ENCODE measurements around the gene COL17A1. TPM values are rescaled to one million over a fixed set of nuclear protein-coding genes. Genes with fewer than 3 reads are reported as not detected.

The COL17A1 gene
- total and polyA plus RNA-seq, 8 donors: 0.45 to 53.3 (median 4.5) TPM

DNA sequence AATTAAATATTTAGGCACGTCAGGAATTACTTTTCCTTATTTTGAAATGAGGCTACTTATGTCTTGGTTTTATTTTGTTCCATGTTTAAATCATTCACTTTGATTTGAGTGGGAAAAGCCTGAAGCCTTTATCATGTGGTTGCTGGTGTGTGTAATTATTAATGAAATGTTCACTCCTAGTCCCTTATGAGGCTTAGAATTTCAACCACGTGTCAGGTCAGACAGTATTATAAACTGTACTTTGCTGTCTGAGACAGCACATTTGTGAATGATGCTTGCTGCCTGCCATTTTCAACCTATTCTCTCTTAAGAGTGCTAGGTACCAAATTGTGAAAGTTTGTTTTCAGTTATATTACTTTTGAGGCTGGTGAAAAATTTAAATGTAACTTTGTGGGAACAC lies 58.9 kb downstream of the COL17A1 start:
- 33 to 49% (median 36%) methylated on average over 2 of the region's 2 CpGs for WGBS, 5 donors
- Histone ChIP-seq H3K36me3 (peaks cover 28 to 93% (median 87%) of the 10 kb centered on the region in 4 donors), H3K4me3 (no peak overlapping the region), H3K4me1 (no peaks in the 10 kb centered on the region), H3K27ac (no peak overlapping the region), H3K9me3 (no peaks in the 10 kb centered on the region), H3K27me3 (no peaks in the 10 kb centered on the region)
- intact Hi-C loops (cut with DNase I; ENCODE audit: low total_unique reads): no loop called here
- TF ChIP-seq POLR2AphosphoS5 (IDR thresholded peaks at IDR 0.05): no peak
- TF ChIP-seq EP300 (IDR thresholded peaks at IDR 0.05): no peak
- TF ChIP-seq, protein P1, sequence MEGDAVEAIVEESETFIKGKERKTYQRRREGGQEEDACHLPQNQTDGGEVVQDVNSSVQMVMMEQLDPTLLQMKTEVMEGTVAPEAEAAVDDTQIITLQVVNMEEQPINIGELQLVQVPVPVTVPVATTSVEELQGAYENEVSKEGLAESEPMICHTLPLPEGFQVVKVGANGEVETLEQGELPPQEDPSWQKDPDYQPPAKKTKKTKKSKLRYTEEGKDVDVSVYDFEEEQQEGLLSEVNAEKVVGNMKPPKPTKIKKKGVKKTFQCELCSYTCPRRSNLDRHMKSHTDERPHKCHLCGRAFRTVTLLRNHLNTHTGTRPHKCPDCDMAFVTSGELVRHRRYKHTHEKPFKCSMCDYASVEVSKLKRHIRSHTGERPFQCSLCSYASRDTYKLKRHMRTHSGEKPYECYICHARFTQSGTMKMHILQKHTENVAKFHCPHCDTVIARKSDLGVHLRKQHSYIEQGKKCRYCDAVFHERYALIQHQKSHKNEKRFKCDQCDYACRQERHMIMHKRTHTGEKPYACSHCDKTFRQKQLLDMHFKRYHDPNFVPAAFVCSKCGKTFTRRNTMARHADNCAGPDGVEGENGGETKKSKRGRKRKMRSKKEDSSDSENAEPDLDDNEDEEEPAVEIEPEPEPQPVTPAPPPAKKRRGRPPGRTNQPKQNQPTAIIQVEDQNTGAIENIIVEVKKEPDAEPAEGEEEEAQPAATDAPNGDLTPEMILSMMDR (IDR thresholded peaks at IDR 0.05): no peak
- TF ChIP-seq POLR2A (IDR thresholded peaks at IDR 0.05): no peak
- DNase-seq: peak in 1 of 2 donors; percentile 42

DNA sequence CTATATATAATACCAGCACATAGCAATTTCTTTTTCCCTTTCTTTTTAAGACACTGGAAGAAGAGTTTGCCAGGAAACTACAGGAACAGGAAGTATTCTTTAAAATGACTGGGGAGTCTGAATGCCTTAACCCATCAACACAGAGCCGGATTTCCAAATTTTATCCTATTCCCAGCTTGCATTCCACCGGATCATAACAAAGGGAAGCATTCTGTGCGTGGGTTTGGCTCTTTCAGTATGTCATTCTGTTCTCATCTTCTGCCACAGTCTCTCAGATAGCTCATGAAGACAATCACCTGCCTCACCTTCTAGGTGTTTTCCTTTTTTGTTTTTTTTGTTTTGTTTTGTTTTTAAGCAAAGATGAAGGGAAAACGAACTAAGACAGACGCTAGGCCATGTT lies 60.2 kb downstream of the COL17A1 start:
- Histone ChIP-seq H3K9me3 (no peaks in the 10 kb centered on the region), H3K27me3 (no peaks in the 10 kb centered on the region), H3K36me3 (peaks cover 40 to 99% (median 93%) of the 10 kb centered on the region in 4 donors), H3K27ac (no peak overlapping the region), H3K4me1 (no peaks in the 10 kb centered on the region), H3K4me3 (no peak overlapping the region)
- 80 to 88% (median 84%) methylated on average over 5 of the region's 5 CpGs for WGBS, 5 donors
- TF ChIP-seq, protein P1 (IDR thresholded peaks at IDR 0.05): no peak
- TF ChIP-seq POLR2AphosphoS5 (IDR thresholded peaks at IDR 0.05) (no peak), POLR2A (IDR thresholded peaks at IDR 0.05) (no peak), EP300 (IDR thresholded peaks at IDR 0.05) (no peak)
- DNase-seq: no peak
- intact Hi-C loops (cut with DNase I; ENCODE audit: low total_unique reads): no loop called here

DNA sequence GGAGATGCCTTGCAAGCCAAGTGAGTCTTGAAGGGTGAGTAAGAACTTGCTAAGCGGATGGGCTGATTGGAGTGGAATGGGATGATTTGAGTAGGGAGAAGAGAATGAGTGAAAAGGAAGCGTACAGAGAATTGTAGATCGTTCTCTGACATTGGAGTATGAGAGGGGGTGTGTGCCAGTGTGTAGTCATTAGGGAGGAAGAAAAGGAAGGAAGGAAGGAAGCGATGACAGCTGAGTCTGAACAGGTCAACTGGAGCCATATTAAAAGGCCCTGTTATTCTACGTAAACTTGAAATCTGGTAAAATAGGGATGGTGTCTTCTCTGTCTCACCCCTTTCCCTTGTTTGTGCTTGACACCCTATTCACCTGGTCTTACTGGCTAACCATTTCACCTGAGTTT lies 63.7 kb downstream of the COL17A1 start:
- Histone ChIP-seq H3K9me3 (no peaks in the 10 kb centered on the region), H3K27ac (no peak overlapping the region), H3K4me3 (no peak overlapping the region), H3K36me3 (peaks cover 65 to 98% (median 91%) of the 10 kb centered on the region in 4 donors), H3K27me3 (no peaks in the 10 kb centered on the region), H3K4me1 (no peaks in the 10 kb centered on the region)
- WGBS, 5 donors: 90 to 99% (median 94%) methylated on average over 5 of the region's 5 CpGs
- intact Hi-C loops (cut with DNase I; ENCODE audit: low total_unique reads): no loop called here
- no peak for TF ChIP-seq POLR2AphosphoS5 (IDR thresholded peaks at IDR 0.05)
- TF ChIP-seq POLR2A (IDR thresholded peaks at IDR 0.05): no peak
- DNase-seq: no peak

DNA sequence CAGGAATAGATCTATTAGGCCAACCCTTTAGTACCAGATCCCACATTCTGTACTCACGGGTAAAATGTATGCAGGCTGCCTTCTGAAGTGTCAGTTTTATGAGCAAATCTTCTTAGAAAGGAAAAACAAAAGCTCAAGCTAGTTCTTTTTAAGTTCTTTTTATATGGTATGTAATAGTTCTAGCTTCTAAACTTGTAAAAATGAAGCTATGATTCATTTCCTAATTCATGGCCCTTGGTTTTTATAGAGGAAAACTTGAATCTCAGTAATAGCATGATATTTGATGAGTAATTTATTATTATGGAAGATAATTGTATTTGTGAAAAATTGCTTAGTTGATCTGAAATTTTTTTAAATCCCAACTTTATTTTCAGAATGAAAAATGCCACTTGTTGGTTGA lies 64.4 kb downstream of the COL17A1 start:
- H3K27me3 ChIP-seq: no peaks in the 10 kb centered on the region
- no peak overlapping the region for H3K27ac ChIP-seq
- H3K36me3 ChIP-seq: peaks cover 65 to 96% (median 89%) of the 10 kb centered on the region in 4 donors
- 84 to 97% (median 94%) methylated on average over 1 of the region's 1 CpG for WGBS, 5 donors
- no peaks in the 10 kb centered on the region for H3K4me1 ChIP-seq
- no peak for TF ChIP-seq POLR2AphosphoS5 (IDR thresholded peaks at IDR 0.05)
- TF ChIP-seq, protein P1 (IDR thresholded peaks at IDR 0.05): no peak
- TF ChIP-seq POLR2A (IDR thresholded peaks at IDR 0.05): no peak
- TF ChIP-seq EP300 (IDR thresholded peaks at IDR 0.05): no peak
- no peak for DNase-seq
- intact Hi-C loops (cut with DNase I; ENCODE audit: low total_unique reads): no loop called here
- no peaks in the 10 kb centered on the region for H3K9me3 ChIP-seq
- no peak overlapping the region for H3K4me3 ChIP-seq

DNA sequence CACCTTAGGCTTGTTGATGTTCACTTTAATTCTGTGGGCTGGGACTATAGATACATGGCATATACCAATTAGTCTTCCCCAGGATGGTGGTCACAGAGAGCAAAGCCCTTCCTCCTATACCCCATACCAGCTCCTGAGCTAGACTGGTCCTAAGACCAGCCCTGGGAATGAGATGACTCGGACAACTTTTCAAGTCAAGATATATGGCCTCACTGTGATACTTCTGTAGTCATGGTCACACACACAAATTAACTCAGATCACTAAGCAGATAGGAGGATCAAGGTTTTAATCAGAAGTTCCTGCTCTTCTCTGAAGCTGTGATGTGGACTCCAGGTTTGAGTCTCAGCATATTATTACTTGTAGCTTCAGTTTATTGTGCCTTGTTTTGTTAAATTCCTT lies 65.7 kb downstream of the COL17A1 start:
- Histone ChIP-seq H3K9me3 (no peaks in the 10 kb centered on the region), H3K4me3 (no peak overlapping the region), H3K4me1 (no peaks in the 10 kb centered on the region), H3K27me3 (no peaks in the 10 kb centered on the region), H3K36me3 (peaks cover 64 to 84% (median 76%) of the 10 kb centered on the region in 4 donors), H3K27ac (no peak overlapping the region)
- intact Hi-C loops (cut with DNase I; ENCODE audit: low total_unique reads): no loop called here
- no peak for DNase-seq
- TF ChIP-seq POLR2AphosphoS5 (IDR thresholded peaks at IDR 0.05): no peak
- 86 to 96% (median 93%) methylated on average over 1 of the region's 1 CpG for WGBS, 5 donors

Data from stomach (tissue), 9 donors.